GM11168 (cell line): ENCODE results near the gene CRYBB3.

ENCODE experiments used
- in situ Hi-C: fragments of 300-500 bp; cut with MboI; formaldehyde crosslinking; loops from one replicate; pipeline ENCODE4 v1.12.0; 2022; ENCODE audit warnings: low sequenced_read_pairs; ENCODE audit not compliant: unreplicated experiment

The CRYBB3 gene

DNA sequence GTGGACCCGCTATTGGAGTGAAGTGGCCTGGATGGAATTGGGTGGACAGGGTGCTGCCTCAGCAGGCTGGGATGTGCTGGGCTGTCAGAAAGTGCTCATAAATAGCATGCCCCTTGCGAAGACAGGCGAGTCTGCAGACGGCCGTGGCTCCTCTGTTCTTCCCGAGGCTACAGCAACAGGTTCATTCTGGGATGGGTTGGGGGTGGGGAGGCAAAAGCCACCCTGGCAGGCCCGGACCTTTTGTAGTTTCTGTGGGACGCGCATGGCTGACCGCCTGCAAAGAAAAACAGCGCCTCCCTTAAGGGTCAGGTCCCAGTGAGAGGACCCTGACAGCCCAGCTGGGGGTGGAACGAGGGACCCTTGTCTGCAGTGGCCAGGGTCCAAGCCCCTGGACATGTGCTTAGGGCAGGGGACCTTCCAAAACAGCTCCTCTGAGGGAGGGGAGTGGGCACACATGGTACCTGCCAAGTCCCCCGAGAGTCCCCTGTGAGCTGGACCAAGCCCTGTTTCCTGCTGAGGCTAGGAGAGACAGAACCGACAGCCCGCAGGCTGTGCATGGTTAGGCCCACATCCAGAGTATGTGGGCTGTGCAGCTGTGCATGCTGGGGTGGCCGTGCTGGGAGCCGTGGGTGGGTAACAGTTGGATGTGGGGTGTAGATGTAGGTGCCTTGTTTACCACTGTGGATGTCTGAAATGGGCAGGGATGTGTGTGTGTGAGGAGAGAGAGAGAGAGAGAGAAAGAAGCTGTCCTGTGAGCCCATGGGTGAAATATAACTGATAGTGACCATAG lies at the start of gene CRYBB3:
Gene CRYBB3 (plus strand): TSS at position 128 of the 790 bp plus-strand sequence. CDS start 1,539 bp downstream, outside the sequence.
- in situ Hi-C loops = no loop called here

DNA sequence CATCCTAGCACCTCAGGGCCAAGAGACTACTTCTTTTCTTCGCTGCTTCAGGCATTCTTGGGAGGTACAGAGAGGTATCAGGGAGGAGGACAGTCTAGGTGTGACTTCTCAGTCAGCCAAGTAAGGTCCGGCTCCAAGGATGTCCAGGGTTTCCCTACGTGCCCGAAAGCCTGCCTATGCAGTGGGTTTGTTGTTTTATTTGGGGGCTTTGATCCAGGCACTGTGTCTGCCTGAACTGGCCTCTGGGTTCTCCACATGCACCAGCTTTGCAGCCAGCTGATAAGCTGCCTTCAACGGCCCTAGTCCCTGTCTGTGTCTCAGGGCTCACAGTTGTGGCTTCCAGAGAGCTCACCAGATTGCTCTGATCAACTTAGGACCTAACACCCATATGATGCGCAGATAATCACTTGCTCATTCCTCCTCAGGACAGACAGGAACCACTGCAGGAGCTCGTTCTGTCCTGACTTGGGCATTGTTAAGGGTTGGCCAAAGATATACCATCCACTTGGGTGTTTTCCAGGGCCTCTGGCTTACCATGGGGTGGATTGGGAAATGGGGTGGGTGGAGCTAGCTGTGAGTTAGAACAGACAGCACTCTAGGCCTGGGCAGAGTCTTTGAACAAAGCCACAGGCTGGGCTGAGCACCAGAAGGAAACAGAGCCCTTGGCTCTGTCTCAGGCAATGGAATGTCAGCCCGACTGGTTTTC lies 45.5 kb upstream of the CRYBB3 start:
- in situ Hi-C loops = no loop called here

DNA sequence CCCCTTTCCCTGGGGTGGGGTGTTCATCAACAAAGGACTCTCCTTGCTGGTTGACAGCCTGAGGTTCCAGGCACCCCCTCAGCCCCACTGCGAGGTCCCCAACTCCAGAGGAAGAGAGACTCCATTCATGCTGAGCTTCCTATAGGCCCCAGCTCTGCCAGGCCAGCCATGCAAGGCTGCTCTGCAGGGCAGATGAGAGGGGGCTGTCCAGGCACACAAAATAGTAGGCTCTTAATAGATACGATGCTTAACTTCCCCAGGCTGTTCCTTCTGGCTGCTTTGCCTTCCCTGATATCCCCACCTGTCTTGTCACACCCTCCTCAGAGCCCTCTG lies 45.0 kb upstream of the CRYBB3 start:
- in situ Hi-C loops = no loop called here

DNA sequence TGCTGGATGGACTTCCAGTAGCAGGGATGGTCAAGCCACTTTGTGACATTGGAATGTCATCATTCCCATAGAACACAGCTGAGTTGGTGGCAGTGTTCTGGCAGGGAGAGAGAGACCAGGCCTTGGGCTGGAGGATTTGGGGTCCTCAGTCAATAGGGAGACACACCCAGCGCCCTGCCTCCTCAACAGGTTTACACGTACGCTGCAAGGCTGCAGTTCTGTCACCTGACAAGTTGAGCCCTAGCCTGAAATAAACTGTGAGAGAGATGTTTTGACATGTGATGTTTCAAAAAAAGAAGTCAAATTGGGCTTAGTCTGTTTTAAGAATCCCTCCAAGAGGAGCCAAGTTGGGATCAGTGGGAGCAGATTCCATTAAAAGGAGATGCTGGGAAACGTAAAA lies 42.9 kb upstream of the CRYBB3 start:
- in situ Hi-C loops = no loop called here

DNA sequence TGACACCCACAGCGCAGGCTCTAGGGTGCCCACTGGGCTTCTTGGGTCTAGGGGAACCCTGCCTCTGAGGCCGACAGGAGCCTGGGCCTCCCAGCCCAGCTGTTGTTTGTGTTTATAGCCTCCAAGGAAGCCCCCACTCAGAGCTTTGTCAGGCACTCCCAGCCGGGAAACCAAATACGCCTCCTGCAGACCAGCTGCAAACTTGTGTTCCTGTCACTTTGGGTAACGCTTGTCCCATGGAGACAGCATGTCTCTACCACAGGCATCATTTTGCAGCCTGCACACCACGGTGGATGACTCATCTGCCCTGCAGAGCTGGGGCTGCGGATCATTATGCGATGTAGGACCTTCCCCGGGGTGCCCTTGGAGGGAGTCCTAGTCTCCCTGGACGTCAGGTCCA lies 40.6 kb upstream of the CRYBB3 start:
- in situ Hi-C loops = no loop called here

DNA sequence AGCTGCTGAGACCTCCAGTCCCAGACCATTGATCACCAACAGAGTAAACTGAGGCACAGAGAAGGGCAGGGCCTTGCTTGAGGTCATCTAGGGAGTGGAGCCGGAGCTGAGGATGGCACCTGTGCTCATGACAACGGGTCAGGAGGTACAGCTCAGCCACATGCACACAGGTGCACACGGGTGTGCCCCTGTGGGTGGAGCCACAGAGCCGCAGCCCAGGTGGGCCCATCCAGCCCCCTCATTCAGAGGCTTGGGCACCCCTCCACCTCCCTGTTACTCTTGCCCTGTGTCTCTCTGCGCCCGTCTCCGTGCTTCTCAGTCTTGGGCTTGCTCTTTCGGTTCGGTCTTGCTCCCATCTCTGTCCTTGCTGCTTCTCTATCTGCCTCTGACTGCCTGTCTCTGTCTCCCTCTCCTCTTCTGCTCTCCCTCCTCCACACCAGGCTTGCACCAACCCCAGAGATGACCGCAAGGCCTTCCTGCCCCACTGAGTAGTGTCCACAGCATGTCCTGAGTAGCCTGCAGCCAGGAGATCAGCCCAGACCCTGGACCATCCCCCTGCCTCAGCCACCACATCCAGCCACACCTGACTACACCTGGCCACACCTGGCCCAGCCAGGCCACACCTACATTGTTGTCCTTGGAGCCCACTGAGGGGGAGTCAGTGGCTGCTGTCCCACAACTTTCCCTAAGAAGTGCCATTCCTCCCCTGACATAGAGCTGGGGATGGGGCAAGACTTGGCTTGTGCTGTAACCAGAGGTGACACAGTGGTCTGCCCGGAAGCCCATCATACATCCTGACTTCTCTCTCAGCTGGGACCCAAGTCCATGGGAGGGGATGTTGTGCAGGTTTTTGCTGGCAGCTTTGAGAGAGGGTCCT lies 39.3 kb upstream of the CRYBB3 start:
- in situ Hi-C loops = no loop called here

DNA sequence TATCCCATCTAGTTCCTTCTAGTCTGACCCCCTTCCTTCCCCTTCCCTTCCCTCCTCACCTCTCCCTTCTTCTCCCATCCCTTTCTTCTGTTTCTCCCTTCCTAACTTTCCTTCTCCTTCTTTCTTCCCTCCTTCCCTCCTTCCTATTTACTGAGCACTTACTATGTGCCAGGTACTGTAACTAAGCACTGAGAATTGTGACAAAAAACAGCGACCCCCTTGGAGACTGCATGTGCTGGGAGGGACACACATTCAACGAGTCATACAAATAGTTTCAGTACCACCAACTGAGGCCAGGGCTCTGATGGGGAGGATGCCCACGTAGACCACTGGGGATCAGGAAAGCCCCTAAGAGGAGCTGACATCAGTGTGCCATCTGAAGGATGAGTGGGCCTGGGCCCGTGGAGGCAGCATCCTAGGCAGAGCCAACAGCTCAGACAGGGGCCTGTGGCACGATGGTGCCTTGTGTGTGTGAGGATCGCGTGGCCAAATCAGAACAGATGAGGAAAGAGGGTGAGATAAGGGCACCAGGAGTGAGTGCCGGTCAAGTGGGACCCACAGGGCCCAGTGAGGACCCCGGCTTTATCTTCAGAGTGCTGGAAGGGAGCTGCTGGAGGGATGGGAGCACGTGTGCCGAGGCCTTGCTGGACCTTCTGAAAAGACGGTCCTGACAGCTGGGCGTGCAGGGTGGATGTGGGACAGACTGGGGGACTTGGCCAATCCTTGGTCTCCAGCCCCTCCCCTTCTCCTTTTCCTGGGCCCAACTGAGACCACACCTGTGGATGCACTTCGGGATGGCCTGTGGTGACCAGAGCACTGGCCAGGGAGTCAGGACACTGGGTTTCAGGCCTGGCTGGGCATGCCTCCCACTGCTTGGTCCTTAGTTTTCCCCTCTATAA lies 38.4 kb upstream of the CRYBB3 start:
- in situ Hi-C loops = no loop called here

DNA sequence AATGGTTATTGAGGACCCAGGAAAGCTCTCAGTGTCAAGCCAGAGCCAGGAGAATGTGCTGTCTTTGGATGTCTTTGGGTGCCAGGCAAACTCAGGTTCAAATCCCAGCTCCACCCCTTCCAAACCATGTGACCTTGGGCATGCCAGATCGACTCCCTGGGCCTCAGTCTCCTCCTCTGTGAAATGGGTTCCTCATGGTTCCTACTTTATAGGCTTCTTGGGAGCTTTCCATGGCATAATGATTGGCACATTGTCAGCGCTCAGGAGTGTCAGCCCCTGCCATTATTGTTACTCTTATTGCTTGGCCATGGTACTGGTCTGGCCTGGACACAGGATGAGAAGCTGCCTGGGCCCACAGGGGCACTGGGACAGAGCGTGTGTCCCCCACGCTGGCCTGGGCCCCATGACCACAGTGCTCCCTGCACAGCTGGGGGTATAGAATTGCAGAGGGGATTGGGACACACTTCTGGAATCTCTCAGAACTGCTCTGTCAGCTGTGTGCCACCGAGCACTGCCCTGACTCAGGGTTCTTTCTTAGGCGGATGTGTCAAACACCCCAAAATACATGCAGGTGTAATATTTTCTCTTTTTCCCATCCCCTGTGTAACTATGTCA lies 37.6 kb upstream of the CRYBB3 start:
- in situ Hi-C loops = no loop called here

DNA sequence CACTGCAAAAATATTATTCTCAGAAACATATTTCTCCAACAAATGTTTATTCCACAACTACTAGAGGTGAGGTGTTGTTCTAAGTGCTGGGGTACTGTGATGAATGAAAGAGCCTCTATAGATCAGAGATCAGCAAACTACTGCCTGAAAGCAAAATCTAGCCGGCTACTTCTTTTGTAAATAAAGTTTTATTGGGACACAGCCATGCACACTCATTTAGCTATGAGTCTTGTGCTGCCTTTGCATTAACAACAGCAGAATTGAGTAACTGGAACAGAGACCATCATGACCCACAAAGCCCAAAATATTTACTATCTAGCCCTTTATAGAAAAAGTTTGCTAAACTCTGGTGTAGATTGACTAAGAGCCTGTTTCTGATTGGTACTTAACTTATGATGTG lies 37.1 kb upstream of the CRYBB3 start:
- in situ Hi-C loops = no loop called here

DNA sequence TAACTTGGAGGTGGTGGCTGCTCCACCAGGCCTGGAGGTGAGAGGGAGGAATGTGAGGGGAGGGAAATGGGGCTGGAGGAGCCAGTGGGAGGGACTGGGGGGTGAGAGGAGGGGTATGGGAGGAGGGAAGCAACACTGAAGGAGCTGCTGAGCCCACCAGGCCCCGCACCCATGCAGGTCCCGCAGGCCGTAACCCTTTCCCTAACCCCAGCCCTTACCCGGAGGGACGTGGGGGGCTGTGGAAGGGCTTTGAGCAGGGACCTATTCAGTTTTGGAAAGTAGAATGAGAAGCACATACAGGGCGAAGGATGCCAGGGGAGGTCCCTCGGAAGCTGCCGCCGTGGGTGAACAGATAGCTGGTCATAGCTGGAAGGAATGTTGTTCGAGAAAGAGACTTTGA lies 33.9 kb upstream of the CRYBB3 start:
- in situ Hi-C loops = no loop called here

DNA sequence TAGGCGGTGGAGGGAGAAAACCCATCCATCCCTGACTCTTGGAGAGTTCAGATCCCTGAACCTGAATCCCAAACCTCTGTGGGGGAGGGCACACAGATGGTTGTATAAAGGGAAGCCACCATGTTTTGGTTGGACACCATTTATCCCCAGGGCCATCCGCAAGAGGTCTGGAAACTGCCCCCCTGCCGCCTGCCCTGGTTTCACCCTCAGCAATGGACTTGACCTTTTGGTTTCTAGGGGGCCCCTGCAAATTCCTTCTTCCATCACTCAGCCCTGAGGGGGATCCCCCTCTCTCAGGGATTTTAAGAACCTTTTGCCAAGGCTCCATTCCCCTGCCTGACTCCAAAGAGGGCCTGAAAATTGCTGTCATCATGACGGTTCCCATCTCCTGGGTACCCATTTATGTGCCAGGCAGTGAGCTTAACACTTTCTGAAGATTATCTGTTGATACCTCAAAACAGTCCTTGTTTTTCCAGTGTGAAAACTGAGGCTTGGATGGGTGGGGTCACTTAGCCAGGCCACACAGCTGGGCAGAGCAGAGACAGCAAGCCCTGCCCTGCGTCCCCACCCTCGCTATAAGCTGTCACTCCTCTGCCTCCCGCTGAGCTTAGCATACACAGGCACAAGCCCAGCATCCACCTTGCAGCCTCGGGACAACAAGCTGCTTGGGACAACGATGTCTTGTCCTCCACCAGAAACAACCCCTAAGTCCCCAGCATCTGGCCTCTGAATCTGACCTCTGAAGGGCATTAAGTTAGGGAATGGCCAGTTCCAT lies 33.2 kb upstream of the CRYBB3 start:
- in situ Hi-C loops = no loop called here

DNA sequence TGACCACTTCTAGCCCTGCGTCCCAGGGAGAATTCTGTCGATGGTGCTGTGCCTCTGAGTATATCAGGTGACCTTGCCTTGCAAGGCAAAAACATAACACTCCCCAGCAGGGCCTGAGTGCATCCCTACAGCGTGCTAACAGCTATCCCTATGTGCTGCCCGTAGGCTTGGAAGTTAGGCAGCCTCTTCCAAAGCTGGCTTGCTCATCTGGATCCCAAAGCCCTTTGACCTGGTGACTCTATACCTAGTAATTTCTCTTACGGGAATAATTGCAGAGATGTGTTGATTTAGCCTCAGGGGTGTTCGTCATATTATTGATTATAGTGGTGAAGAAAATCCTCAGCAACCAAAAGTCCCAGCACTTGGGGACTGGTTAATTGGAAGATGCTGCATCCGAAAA lies 32.6 kb upstream of the CRYBB3 start:
- in situ Hi-C loops = no loop called here

DNA sequence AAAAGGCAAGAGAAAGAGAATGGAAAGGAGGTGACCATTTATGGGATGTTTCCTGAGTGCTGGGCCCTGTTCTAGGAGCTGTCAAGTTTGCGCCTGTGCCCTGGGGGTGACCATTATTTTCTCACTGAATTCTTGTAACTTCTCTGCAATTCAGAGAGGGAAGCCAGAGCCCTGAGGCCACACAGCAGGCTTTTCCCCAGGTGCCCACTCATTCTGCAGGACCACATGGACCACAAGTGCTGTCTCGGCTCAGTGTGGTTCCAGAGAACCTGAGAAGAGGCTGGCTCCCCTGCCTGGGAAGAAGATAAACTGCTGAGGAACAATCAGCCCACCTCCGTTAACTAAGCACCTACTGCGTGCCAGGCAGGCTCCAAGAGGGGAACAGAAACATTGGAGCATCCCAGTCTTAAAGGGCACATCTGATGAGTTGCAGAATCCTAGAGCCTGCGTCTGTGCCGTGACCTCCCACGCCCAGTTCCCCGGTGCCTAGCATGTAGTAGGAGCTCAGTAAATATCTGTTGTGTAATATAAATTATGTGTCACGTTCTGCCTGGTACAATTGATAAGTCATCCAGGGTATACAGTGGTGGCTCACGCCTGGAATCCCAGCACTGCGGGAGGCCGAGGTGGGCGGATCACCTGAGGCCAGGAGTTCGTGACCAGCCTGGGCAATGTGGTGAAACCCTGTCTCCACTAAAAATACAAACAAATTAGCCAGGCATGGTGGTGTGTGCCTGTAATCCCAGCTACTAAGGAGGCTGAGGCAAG lies 31.6 kb upstream of the CRYBB3 start:
- in situ Hi-C loops = no loop called here

DNA sequence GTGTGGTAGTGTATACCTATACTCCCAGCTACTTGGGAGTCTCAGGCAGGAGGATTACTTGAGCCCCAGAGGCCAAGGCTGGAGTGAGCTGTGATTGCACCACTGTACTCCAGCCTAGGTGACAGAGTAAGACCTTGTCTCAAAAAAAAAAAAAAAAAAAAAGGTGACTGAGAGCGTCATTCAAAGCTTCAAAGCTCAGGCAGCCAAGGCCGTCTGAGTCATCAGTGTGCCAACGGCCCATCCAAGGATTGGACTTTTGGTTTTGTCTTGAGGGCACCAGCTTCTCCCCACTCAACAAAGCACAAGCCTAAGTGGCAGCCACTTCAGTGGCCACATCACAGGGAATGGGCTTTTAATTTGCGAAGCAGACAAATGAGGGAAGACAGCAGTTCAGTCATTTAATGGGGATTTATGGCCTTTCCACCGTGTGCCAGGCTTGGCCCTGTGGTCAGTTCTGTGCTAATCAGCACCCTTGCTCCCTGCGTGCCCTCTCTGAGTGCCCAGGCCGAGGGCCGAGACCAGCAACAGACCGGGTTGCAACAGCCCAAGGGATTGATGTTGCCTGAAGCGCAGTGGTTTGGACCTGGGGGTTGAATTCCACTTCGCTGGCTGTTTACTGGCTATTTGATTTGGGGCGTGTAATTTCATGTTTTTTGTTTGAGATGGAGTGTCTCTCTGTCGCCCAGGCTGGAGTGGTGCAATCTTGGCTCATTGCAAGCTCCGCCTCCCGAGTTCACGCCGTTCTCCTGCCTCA lies 30.2 kb upstream of the CRYBB3 start:
- in situ Hi-C loops = loop anchor here (10.0 kb wide), 1 partner anchor 85 kb away; no protein-coding TSS in a partner anchor

DNA sequence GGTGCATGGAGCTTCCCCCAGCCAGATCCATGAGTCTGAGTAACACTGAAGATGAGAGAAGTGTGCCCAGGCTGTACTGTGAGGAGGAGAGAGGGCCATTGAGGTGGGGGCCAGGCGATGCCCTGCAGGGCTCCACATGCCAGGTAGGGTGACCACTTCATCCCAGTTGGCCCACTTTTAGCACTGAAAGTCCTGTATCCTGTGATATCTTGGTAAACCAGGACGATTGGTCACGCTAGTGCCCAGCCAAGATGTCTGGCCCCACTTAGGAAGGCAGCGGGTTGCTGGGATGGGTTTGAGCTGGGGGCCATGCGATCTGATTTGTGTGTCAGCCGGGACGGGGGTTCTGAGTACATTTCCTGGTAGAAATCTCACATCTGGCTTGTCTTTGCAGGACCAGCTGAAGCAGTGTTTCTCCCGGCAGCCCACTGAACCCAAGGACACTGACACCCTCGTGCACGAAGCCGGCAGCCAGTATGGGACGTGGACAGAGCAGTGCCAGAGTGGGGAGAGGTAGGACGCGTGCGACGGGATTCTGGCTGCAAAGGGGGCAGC lies 29.2 kb upstream of the CRYBB3 start:
- in situ Hi-C loops = loop anchor here (10.0 kb wide), 1 partner anchor 86 kb away; no protein-coding TSS in a partner anchor

DNA sequence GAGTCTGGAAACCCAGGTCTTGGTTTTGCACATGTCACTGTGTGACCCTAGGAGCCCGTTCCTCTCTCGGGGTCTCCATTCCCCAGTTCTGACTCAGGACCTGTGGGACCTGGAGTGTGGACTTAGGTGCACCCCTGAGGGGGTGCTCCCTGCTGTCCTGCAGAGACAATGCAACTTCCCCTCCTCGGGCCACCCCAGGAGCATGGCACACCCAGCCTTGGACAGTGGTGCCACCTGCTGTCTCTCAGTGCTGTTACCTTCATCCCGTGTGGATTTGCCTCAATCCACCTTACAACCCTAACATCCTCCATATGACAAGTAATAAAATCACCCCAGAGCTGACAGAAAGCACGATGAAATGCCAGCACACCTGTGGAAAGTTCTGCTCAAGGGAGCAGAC lies 27.5 kb upstream of the CRYBB3 start:
- in situ Hi-C loops = loop anchor here (10.0 kb wide), 1 partner anchor 87 kb away; no protein-coding TSS in a partner anchor
